Measurements from ENCODE around the gene DIPK1C.

- TF ChIP-seq POLR2A (IDR thresholded peaks at IDR 0.05; ENCODE audit: low read depth, low read length) (peak; percentile 53), POU2F2 (IDR thresholded peaks at IDR 0.05; ENCODE audit: low read depth, low read length) (no peak), PAX5 (IDR thresholded peaks at IDR 0.05; ENCODE audit: insufficient read depth, low read length, severe bottlenecking) (no peak)
These were observed 38.7 kb upstream of the DIPK1C start, which contains the start of gene CNDP2 for GRCh38 chr18:74495581-74496507.

All from GM12891 (cell line).